22Rv1 (cell line): Measurements from ENCODE around the gene SPRY1.

Experiments used
- CTCF ChIP-seq: fragments of 450-650 bp; IDR thresholded peaks from 2 replicates; pipeline ENCODE4 v1.5.1; 2017; ENCODE audit warnings: mild to moderate bottlenecking
- ZFX ChIP-seq: fragments of 450-650 bp; IDR thresholded peaks from 2 replicates; pipeline ENCODE4 v1.6.1; 2017; ENCODE audit warnings: antibody characterized with exemption, borderline replicate concordance

- no peak for TF ChIP-seq CTCF
- TF ChIP-seq ZFX = no peak
Observed at GRCh38 chr4:123430501-123430900, 33.9 kb downstream of the SPRY1 start.
